GM12891 (cell line): Measurements from ENCODE around the gene PRR15. TPM values are rescaled to one million over a fixed set of nuclear protein-coding genes. Genes with fewer than 3 reads are reported as not detected.
"Not testable (repeated sequence)": the region's sequence is repeated elsewhere in the genome, so short reads cannot be mapped to it uniquely, and the experiment has no call there.

ENCODE experiments used
- DNase-seq: peaks from one replicate; pipeline ENCODE4 v3.0.0; 2011; ENCODE audit warnings: low spot score; ENCODE audit not compliant: insufficient read length
- FAIRE-seq: peaks from 2 replicates; lab custom pipeline; 2011; peaks lifted over from hg19 to GRCh38; lab: Jason Lieb, UNC
- PAX5 ChIP-seq: IDR thresholded peaks from 2 replicates; pipeline ENCODE4 v1.6.1; 2011; ENCODE audit warnings: low read length, moderate library complexity, mild to moderate bottlenecking; ENCODE audit not compliant: insufficient read depth, severe bottlenecking
- POLR2A ChIP-seq: IDR thresholded peaks from 2 replicates; pipeline ENCODE4 v1.6.1; 2011; ENCODE audit warnings: low read depth, low read length, control low read depth
- POLR2AphosphoS5 ChIP-seq: IDR thresholded peaks from 2 replicates; pipeline ENCODE4 v1.6.1; 2011; ENCODE audit warnings: low read depth, low read length, control low read depth
- POU2F2 ChIP-seq: IDR thresholded peaks from 2 replicates; pipeline ENCODE4 v1.6.1; 2011; ENCODE audit warnings: low read depth, mild to moderate bottlenecking, control low read depth, low read length, moderate library complexity
- SPI1 ChIP-seq: IDR thresholded peaks from 2 replicates; pipeline ENCODE4 v1.6.1; 2011; ENCODE audit warnings: low read depth, low read length, control low read depth
- TAF1 ChIP-seq: IDR thresholded peaks from 2 replicates; pipeline ENCODE4 v1.6.1; 2011; ENCODE audit warnings: low read depth, low read length, control low read depth
- polyA plus RNA-seq: library from polyadenylated mRNA; unstranded; fragments of >200 nt; gene quantifications from one replicate; pipeline ENCODE4 v1.2.1, GENCODE V29; 2012; ENCODE audit warnings: low read depth, missing spikeins, inconsistent platforms; ENCODE audit not compliant: missing spikeins

PRR15 gene, protein sequence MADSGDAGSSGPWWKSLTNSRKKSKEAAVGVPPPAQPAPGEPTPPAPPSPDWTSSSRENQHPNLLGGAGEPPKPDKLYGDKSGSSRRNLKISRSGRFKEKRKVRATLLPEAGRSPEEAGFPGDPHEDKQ
- not detected for polyA plus RNA-seq

DNA sequence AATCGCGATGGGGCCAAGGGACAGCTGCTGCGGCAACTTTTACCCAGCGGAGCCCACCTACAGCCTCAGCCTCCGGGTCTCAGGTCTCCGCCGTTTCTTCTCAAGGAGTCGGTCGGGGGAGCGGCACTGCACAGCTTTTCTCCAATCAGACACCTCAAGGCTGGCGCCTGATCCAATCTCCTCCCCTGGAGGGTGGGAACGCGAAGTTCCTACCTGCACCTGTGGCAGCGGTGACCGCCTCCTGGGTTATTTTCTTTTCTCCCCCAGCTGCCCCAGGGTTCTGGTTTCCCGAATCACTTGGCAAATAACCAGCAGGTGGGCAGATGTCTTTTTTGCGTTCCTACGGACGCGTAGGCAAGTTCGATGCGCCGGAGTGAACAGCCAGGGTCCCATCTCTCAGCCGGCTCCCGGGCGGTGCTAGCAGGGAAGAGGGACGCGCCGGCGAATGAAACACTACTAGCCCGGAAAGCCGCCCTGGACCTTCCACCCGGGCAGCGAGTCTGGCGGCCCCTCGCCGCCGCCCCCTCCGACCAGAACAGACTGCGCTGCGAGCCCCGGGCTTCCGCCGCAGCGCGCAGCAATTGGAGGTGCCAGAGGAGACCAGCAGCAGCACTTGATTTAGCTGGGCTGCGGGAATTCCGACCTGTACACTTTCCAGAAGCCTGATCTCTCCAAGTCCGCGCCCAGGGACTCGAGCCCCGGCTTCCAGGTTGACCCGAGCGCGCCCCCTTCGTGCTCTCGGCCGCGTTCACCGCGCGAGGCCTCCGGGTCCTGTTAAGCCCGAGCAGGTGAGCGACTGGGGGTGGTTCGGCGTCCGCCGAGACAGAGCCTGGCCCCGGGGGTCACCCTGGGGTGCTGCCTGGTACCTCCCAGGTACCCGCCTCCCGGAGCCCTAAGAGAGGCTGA, at the start of gene PRR15:
TSS of gene PRR15 (plus strand) at position 246 of the 906 bp plus-strand sequence. CDS start 2,495 bp downstream, outside the sequence.
- DNase-seq (peak; percentile 22), FAIRE-seq (no peak)
- TF ChIP-seq POLR2AphosphoS5 (no peak), SPI1 (no peak), POLR2A (no peak), TAF1 (no peak)

DNA sequence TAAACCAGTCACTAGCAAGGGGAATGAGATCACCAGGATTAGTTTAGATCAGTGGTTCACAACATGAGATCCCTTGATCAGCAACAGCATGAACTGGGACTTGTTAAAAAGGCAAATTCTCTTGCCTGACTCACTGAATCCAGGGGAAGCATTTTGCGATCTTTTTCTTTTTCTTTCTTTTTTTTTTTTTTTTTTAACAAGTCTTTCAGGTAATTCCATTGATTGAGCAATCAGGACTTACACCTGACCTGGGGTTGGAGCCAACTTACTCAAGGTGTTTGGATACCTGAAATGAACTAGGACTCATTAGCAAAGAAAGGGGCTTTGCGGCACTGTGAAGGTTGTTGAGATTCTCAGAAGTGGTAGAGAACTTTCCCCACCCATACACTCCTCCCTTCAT, 47.1 kb upstream of the PRR15 start:
- TF ChIP-seq POLR2AphosphoS5 (no peak), SPI1 (no peak), POLR2A (no peak), TAF1 (no peak), PAX5 (no peak), POU2F2 (no peak)
- FAIRE-seq: no peak
- DNase-seq: no peak

DNA sequence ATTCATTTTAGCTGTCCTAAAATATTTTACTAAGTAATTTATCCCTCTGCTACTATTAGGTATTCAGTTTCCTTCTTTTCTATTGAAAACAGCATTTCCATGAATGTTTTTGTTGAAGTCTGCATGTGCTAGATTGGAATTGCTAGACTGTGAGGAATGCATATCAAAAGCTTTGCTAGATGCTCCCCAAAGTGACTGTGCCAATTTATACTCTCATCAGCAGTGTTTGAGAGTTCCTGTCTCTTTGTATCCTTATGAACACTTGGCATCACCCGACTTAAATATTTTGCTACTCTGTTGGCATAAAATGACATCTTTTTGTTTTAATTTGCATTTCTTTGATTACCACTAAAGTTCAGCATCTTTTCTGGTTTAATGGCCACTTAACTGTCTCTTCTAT, 45.0 kb upstream of the PRR15 start:
- TF ChIP-seq SPI1: no peak
- no peak for TF ChIP-seq PAX5
- no peak for TF ChIP-seq TAF1
- no peak for TF ChIP-seq POLR2A
- TF ChIP-seq POLR2AphosphoS5: no peak
- no peak for TF ChIP-seq POU2F2
- no peak for FAIRE-seq

DNA sequence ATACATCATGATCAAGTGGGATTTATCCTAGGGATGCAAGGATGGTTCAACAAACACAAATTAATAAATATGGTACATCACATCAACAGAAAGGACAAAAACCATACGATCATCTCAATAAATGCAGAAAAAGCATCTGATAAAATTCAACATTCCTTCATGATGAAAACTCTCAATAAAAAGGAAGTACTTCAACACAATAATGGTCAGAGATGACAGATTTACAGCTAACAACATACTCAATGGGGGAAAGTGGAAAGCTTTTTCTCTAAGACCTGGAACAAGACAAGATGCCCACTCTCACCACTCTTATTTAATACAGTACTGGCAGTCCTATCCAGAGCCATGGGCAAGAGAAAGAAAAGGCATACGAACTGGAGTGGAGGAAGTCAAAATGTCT, 39.9 kb upstream of the PRR15 start:
- no peak for DNase-seq
- no peak for TF ChIP-seq PAX5
- TF ChIP-seq POU2F2: no peak
- no peak for TF ChIP-seq SPI1
- no peak for TF ChIP-seq POLR2AphosphoS5
- no peak for TF ChIP-seq POLR2A
- TF ChIP-seq TAF1: no peak
- no peak for FAIRE-seq

More for the DNA sequence above, 45.0 kb upstream of the PRR15 start:
- no peak for DNase-seq

DNA sequence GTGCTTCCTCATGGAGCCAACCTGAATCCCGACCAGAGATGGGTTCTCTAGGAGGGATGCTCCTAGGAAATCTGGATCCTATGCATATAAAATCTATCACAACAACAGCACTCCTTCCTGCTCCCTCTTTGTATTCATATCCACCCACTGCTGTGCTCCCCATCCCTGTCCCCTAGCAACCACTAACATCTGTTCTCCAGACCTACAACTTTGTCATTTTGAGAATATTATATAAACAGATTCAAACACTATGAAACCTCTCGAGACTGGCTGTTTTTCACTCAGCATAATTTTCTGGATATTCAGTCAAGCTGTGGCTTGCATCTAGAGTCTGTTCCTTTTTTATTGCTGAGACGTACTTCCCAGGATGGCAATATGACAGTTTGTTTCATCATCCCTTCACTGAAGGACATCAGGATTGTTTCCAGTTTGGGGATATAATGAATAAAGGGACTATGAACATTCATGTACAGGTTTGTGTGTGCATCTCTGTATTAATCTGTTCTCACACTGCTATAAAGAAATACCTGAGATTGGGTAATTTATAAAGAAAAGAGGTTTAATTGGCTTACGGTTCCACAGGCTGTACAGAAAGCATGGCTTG, 36.0 kb upstream of the PRR15 start:
- FAIRE-seq (no peak), DNase-seq (no peak)
- TF ChIP-seq PAX5 (no peak), POLR2A (no peak), TAF1 (no peak), SPI1 (no peak), POU2F2 (no peak), POLR2AphosphoS5 (no peak)

DNA sequence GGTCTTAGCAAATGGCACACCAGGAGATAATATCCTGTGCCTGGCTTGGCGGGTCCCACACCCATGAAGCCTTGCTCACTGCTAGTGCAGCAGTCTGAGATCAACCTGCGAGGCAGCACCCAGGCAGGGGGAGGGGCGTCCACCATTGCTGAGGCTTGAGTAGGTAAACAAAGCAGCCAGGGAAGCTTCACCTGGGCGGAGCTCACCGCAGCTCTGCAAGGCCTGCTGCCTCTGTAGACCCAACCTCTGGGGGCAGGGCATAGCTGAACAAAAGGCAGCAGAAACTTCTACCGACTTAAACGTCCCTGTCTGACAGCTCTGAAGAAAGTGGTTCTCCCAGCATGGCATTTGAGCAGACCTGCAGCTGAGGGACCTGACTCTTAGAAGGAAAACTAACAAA, 35.1 kb upstream of the PRR15 start:
- DNase-seq, FAIRE-seq: not testable (repeated sequence)

DNA sequence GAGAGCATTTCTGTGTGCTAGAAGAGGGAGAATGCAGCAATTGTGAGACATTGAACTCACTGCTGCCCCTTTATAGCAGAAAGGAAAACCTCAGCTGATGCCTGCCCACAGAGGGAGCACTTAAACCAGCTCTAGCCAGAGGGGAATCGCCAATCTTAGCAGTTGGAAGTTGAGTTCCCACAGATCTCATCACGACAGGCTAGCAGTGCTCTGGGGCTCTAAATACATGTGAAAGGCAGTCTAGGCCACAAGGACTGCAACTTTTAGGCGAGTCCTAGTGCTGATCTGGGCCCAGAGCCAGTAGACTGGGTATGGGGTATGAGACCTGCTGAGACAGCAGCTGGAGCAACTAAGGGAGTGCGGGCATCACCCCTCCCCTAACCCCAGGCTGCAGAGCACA, 25.2 kb upstream of the PRR15 start:
- FAIRE-seq: no peak
- no peak for DNase-seq
- TF ChIP-seq POLR2A: no peak

DNA sequence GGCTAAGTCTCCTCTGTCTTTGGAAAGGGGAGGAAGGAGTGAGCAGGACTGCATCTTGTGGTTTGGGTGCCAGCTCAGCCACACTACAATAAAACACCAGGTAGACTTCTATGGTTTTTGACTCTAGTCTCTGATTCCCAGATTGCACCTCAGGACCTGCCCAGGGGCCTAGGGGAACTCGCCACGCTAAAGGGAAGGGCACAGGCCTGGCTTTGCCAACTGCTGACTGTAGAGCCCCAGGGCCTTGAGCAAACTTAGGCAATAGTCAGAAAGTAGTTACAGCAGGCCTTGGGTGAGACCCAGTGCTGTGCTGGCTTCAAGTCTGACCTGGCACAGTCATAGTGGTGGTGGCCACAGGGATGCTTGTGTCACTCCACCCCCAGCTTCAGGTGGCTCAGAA, 24.2 kb upstream of the PRR15 start:
- TF ChIP-seq POU2F2 (no peak), POLR2A (no peak), SPI1 (no peak), POLR2AphosphoS5 (no peak), PAX5 (no peak), TAF1 (no peak)
- no peak for FAIRE-seq
- DNase-seq: no peak

DNA sequence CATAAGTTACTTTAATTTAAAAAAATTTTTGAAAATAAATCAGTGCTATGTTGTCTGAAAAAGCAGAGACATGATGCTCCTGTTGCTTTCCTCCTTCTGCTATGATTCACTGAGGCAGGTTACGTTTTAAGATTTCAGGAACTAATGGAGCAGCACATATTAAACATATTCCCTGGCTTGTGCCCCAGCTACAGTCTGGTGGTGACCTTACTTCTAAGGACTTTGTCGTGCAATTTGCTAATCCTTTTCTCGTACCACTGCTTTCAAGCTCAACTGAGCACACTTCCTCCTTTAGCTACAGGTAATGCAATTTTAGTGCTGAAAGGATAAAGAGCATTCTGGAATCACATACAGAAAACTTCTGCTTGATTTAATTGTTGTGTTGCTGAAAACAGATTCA, 16.2 kb upstream of the PRR15 start:
- DNase-seq (no peak), FAIRE-seq (no peak)
- TF ChIP-seq PAX5 (no peak), POLR2AphosphoS5 (no peak), SPI1 (no peak), POU2F2 (no peak), POLR2A (no peak), TAF1 (no peak)

DNA sequence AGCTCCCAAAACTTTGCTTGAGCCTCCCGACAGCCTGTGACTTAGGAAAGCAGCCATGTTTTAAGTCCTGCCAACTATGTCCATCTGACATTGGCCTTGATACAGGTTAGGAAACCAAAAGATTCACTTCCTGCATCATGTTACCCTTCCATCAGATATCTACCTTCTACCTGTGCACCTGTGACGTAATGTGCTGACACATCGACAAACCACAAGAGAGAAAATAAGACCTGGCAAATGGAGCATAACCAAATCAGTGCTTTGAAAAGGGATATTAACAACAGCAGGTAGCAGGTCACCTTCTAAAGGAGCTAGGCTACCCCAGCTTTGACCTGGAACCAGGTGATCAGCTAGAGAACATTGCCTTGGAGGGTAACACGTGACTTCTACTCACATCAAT, 14.8 kb upstream of the PRR15 start:
- no peak for TF ChIP-seq POLR2A
- no peak for TF ChIP-seq POU2F2
- TF ChIP-seq SPI1: no peak
- no peak for TF ChIP-seq PAX5
- no peak for TF ChIP-seq POLR2AphosphoS5
- DNase-seq (no peak), FAIRE-seq (no peak)
